BLaER1 (cell line): Measurements from ENCODE around the gene ZPBP.
A peak's percentile ranks its signal among the peaks of the same experiment; 100 is the strongest.

Experiments used
- H3K27ac ChIP-seq: shearing (Covaris generic); formaldehyde crosslinking; 2 replicates; pipeline ENCODE4 v1.8.1; 2022
- H3K27me3 ChIP-seq: shearing (Covaris generic); formaldehyde crosslinking; 2 replicates; pipeline ENCODE4 v1.8.1; 2022
- H3K36me3 ChIP-seq: shearing (Covaris generic); formaldehyde crosslinking; 2 replicates; pipeline ENCODE4 v1.8.1; 2022
- H3K4me1 ChIP-seq: shearing (Covaris generic); formaldehyde crosslinking; 2 replicates; pipeline ENCODE4 v1.8.1; 2022
- H3K4me2 ChIP-seq: shearing (Covaris generic); formaldehyde crosslinking; 2 replicates; pipeline ENCODE4 v1.8.1; 2022
- H3K4me3 ChIP-seq: shearing (Covaris generic); formaldehyde crosslinking; 2 replicates; pipeline ENCODE4 v1.8.1; 2022
- H3K9ac ChIP-seq: shearing (Covaris generic); formaldehyde crosslinking; 2 replicates; pipeline ENCODE4 v1.8.1; 2022
- H3K9me3 ChIP-seq: shearing (Covaris generic); formaldehyde crosslinking; 2 replicates; pipeline ENCODE4 v1.8.1; 2022
- H4K20me1 ChIP-seq: shearing (Covaris generic); formaldehyde crosslinking; 2 replicates; pipeline ENCODE4 v1.8.1; 2022
- Cebpa-rat ChIP-seq: shearing (Covaris generic); IDR thresholded peaks from 2 replicates; pipeline ENCODE4 v1.8.1; 2022

Gene ZPBP

GRCh38 chr7:50092579-50093491 is at the start of gene ZPBP:
ZPBP (minus strand) TSS chr7:50093246; CDS start chr7:50093194, 52 bp downstream.
- H3K4me1 ChIP-seq, result peaks cover 7% of the 10 kb centered on the region
- no peaks in the 10 kb centered on the region for H3K36me3 ChIP-seq
- no peaks in the 10 kb centered on the region for H3K27me3 ChIP-seq
- H4K20me1 ChIP-seq, result no peaks in the 10 kb centered on the region
- H3K4me2 ChIP-seq, result peak within 1 kb of the TSS; percentile 75
- peak within 1 kb of the TSS; percentile 62 for H3K4me3 ChIP-seq
- no peak within 1 kb of the TSS for H3K27ac ChIP-seq
- no peaks in the 10 kb centered on the region for H3K9me3 ChIP-seq
- peak within 1 kb of the TSS; percentile 37; the same call in 1 of the 2 replicates for H3K9ac ChIP-seq
- TF ChIP-seq Cebpa-rat, result no peak

DNA sequence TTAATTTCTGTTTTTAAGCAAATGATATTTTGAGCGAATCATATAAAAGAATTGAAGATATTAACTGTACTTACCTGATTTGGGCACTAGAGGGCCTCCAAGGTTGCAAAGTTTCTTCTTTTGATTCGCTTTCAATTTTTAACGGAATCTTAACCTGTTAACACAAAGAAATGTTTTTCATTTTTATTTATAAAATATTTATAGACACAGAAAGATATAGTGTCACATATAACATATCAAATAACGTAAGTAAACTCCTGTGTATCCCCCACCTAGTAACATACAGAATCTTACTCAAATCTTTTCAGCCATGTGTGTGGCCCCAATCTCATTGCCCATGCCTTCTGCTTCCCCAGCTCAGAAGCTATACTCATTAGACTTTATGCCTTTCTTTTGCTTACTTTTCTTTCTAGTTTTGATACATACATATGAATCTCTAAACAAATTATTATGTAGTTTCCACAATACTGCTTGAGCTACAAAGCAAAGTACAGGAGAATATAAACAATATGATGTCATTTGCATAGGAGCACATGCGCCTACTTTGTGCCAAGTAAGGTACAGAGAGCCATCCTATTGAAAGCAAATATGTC is 49.5 kb upstream of the ZPBP start:
- H3K4me3 ChIP-seq, result no peak overlapping the region
- H3K9me3 ChIP-seq, result no peaks in the 10 kb centered on the region
- H3K4me2 ChIP-seq, result peak overlapping the region; percentile 83
- no peak for TF ChIP-seq Cebpa-rat
- H3K36me3 ChIP-seq, result no peaks in the 10 kb centered on the region
- peaks cover 71% of the 10 kb centered on the region for H3K4me1 ChIP-seq
- no peaks in the 10 kb centered on the region for H4K20me1 ChIP-seq
- H3K27me3 ChIP-seq, result no peaks in the 10 kb centered on the region
- H3K9ac ChIP-seq, result no peak overlapping the region
- 0 out of 2 replicates have a peak overlapping the region, but pooled peaks have one; percentile 13 for H3K27ac ChIP-seq

- Histone ChIP-seq H3K4me2 (peak overlapping the region; percentile 83), H3K4me3 (peak overlapping the region; percentile 47), H3K9ac (peak overlapping the region; percentile 46; the same call in 1 of the 2 replicates), H3K9me3 (no peaks in the 10 kb centered on the region), H3K27me3 (no peaks in the 10 kb centered on the region), H3K4me1 (peaks cover 64% of the 10 kb centered on the region), H4K20me1 (no peaks in the 10 kb centered on the region), H3K36me3 (no peaks in the 10 kb centered on the region), H3K27ac (peak overlapping the region; percentile 32; the same call in 1 of the 2 replicates)
- TF ChIP-seq Cebpa-rat, result no peak
Measured at GRCh38 chr7:50141854-50142253, 48.8 kb upstream of the ZPBP start.

- Histone ChIP-seq H3K27ac (peak overlapping the region; percentile 32; the same call in 1 of the 2 replicates), H3K4me2 (peak overlapping the region; percentile 83), H3K4me1 (peaks cover 57% of the 10 kb centered on the region), H3K9me3 (no peaks in the 10 kb centered on the region), H3K4me3 (peak overlapping the region; percentile 47), H3K27me3 (no peaks in the 10 kb centered on the region), H3K36me3 (no peaks in the 10 kb centered on the region), H4K20me1 (no peaks in the 10 kb centered on the region), H3K9ac (peak overlapping the region; percentile 46; the same call in 1 of the 2 replicates)
- TF ChIP-seq Cebpa-rat, result no peak
Measured at GRCh38 chr7:50141131-50141530, 48.1 kb upstream of the ZPBP start.

DNA sequence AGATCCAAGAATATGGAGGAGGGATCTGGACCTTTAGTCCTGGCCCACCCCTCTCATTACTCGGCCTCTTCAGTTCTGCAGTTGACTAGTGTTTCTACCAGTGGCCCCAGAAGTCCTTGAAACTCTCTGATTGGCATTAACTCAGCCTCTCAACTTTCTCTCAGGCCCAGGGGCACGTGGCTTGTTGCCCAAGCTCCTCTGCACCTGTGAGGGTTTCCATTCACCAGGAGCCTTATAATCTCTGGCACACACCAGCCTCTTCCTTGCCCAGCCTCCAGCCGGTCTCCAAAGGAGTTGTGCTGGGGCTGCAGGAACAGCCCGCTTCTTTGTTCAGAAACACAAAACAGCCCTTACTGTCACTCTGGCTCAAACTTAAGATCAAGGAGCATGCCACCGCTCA is 47.6 kb upstream of the ZPBP start:
- Histone ChIP-seq H3K4me2 (peak overlapping the region; percentile 83), H3K27me3 (no peaks in the 10 kb centered on the region), H3K9ac (no peak overlapping the region), H3K27ac (peak overlapping the region; percentile 62), H3K9me3 (no peaks in the 10 kb centered on the region), H4K20me1 (no peaks in the 10 kb centered on the region), H3K4me1 (peaks cover 52% of the 10 kb centered on the region), H3K4me3 (no peak overlapping the region), H3K36me3 (no peaks in the 10 kb centered on the region)
- TF ChIP-seq Cebpa-rat, result no peak

GRCh38 chr7:50138101-50138500 is 45.1 kb upstream of the ZPBP start:
- Histone ChIP-seq H3K4me1 (peaks cover 28% of the 10 kb centered on the region), H3K27me3 (no peaks in the 10 kb centered on the region), H4K20me1 (no peaks in the 10 kb centered on the region), H3K27ac (no peak overlapping the region), H3K36me3 (no peaks in the 10 kb centered on the region), H3K9ac (no peak overlapping the region), H3K4me3 (no peak overlapping the region), H3K4me2 (no peak overlapping the region), H3K9me3 (no peaks in the 10 kb centered on the region)
- no peak for TF ChIP-seq Cebpa-rat

DNA sequence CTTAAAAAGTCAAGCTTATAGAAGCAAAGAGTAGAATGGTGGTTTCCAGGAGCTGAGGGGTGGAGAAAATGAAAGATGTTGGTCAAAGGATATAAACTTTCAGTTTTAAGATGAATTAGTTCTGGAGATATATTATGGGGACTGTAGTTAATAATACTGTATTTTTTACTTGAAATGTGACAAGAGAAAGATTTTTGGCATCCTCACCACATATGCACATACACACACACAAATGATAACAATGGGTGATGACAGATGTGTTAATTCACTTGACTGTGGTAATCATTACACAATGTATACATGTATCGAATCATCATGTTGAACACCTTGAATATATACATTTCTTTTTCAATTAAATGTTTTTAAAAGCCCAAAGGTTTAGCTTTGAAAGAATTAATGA is 32.7 kb upstream of the ZPBP start:
- TF ChIP-seq Cebpa-rat, result no peak
- no peak overlapping the region for H3K4me2 ChIP-seq
- H3K9ac ChIP-seq, result no peak overlapping the region
- H3K9me3 ChIP-seq, result 0 out of 2 replicates have a peak, but pooled peaks cover 3% of the 10 kb centered on the region
- no peak overlapping the region for H3K27ac ChIP-seq
- H3K4me3 ChIP-seq, result no peak overlapping the region
- no peaks in the 10 kb centered on the region for H3K36me3 ChIP-seq
- H3K4me1 ChIP-seq, result peaks cover 10% of the 10 kb centered on the region
- H3K27me3 ChIP-seq, result no peaks in the 10 kb centered on the region
- no peaks in the 10 kb centered on the region for H4K20me1 ChIP-seq

DNA sequence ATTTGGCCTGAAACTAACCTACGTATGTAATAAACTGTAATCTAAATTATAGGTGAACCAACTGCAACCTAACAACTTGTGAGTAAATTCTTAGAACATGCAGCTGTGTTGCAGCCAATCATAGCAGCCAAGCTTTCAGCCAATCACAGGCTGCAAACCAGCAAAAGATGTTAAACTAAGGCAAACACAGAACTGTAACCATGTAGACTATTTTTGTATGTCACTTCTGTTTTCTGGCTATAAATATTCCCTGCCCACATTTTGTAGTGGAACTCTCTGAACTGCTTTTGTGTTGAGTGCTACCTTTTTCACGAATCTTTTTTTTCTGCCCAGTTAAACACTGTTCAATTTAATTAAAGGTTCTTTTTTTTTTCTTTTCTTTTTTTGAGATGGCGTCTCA is 28.2 kb upstream of the ZPBP start:
- Histone ChIP-seq H3K4me3 (no peak overlapping the region), H3K4me1 (peaks cover 18% of the 10 kb centered on the region), H3K9ac (no peak overlapping the region), H3K27me3 (no peaks in the 10 kb centered on the region), H3K9me3 (no peaks in the 10 kb centered on the region), H3K27ac (no peak overlapping the region), H3K4me2 (peak overlapping the region; percentile 42), H4K20me1 (no peaks in the 10 kb centered on the region), H3K36me3 (no peaks in the 10 kb centered on the region)
- no peak for TF ChIP-seq Cebpa-rat

GRCh38 chr7:50119815-50120637 is 27.0 kb upstream of the ZPBP start:
- Histone ChIP-seq H3K4me3 (no peak overlapping the region), H3K4me2 (no peak overlapping the region), H3K9ac (no peak overlapping the region), H3K27me3 (no peaks in the 10 kb centered on the region), H3K27ac (no peak overlapping the region), H3K4me1 (peaks cover 18% of the 10 kb centered on the region), H3K36me3 (no peaks in the 10 kb centered on the region), H4K20me1 (no peaks in the 10 kb centered on the region), H3K9me3 (no peaks in the 10 kb centered on the region)
- no peak for TF ChIP-seq Cebpa-rat
